ENCODE results near the gene RANBP3L.

RANBP3L gene

DNA sequence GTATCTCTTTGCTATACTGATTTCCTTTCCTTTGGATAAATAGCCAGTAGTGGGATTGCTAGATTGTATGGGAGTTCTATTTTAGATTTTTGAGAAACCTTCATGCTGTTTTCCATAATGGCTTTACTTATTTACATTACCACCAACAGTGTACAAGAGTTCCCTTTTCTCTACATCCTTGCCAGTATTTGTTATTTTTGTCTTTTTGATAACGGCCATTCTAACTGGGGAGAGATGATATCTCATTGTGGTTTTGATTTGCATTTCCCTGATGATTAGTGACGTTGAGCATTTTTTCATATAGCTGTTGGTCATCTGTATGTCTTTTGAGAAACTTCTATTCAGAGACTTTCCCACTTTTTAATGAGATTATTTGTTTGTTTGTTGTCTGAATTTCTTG is 85.8 kb downstream of the RANBP3L start:
- TF ChIP-seq, protein P1, sequence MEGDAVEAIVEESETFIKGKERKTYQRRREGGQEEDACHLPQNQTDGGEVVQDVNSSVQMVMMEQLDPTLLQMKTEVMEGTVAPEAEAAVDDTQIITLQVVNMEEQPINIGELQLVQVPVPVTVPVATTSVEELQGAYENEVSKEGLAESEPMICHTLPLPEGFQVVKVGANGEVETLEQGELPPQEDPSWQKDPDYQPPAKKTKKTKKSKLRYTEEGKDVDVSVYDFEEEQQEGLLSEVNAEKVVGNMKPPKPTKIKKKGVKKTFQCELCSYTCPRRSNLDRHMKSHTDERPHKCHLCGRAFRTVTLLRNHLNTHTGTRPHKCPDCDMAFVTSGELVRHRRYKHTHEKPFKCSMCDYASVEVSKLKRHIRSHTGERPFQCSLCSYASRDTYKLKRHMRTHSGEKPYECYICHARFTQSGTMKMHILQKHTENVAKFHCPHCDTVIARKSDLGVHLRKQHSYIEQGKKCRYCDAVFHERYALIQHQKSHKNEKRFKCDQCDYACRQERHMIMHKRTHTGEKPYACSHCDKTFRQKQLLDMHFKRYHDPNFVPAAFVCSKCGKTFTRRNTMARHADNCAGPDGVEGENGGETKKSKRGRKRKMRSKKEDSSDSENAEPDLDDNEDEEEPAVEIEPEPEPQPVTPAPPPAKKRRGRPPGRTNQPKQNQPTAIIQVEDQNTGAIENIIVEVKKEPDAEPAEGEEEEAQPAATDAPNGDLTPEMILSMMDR (IDR thresholded peaks at IDR 0.05; ENCODE audit: low read depth, low read length), result no peak
- no peak overlapping the region for H3K4me3 ChIP-seq (ENCODE audit: low read depth, low read length)

DNA sequence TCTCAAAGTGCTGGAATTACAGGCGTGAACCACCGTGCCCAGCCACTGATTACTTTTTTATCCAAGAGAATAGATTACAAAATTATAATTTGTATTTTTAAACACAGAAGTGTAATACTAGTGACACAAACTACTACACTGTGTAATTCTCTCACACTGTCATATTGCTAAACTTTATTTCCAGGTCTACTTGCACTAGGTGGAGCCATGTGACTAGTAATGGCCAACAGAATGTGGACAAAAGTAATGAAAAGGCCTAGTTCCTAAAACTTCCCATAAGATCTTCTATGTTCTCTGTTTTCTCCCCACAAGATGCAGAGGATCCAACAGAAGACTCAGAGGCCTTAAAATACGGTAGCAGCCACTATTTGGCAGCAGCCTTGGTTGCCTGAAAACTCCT is 87.3 kb downstream of the RANBP3L start:
- no peak overlapping the region for H3K4me3 ChIP-seq (ENCODE audit: low read depth, low read length)
- TF ChIP-seq, protein P1 (IDR thresholded peaks at IDR 0.05; ENCODE audit: low read depth, low read length), result no peak

DNA sequence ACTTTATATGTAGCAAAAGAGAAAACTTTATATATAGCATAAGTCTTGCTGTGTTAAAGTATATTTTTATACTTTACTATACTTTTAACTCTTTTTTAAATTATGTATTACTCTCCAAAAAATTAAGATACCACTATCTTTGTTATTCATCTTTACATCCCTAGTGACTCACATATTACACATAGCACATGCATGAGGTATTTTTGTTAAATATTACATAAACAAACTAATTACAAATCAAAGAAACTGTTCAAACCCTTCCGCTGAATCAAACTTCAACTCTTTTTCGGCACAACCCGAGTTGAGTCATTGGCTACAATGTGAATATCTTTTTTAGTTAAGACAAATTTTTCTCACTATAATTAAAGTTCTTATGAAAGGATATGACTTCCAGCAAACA is 92.0 kb downstream of the RANBP3L start:
- TF ChIP-seq, protein P1 (IDR thresholded peaks at IDR 0.05; ENCODE audit: low read depth, low read length), result no peak
- H3K4me3 ChIP-seq (ENCODE audit: low read depth, low read length), result no peak overlapping the region

DNA sequence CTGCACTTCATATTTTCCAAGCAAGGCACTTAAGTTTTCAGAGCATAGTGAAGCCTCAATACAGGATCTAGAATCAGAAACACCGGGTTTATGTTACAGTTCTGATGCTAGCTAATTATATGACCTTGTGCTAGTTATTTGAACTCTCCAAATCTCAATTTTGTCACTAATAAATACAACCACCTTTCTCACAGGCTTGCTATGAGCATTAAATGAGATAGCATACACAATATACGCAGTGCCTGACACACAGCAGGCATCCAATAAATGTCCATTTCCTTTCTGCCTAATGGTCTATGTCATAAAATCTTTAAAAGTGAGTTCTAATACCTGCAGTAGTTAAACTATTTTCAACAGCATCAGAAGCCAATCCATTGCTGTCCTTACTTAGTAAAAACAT is 92.9 kb downstream of the RANBP3L start:
- TF ChIP-seq, protein P1 (IDR thresholded peaks at IDR 0.05; ENCODE audit: low read depth, low read length), result no peak
- H3K4me3 ChIP-seq (ENCODE audit: low read depth, low read length), result no peak overlapping the region

DNA sequence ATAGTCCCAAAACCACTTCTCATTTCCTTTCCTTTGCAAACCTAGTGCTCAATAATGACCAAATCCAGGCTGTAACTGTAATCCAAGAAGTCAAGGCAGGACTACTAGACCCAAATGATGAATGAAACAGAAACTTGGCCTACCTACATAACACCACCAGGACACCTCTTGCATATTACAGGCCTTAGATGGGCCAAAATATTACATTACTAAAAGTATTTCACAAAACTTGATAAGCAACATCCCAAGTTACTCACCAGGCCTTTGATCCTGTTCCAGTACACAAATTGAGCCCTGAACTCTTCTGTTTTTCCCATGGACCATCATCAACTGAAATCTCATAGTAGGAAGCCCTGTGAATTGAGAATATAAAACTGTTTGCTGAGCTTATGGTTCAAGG is 94.8 kb downstream of the RANBP3L start:
- TF ChIP-seq, protein P1 (IDR thresholded peaks at IDR 0.05; ENCODE audit: low read depth, low read length), result no peak
- H3K4me3 ChIP-seq (ENCODE audit: low read depth, low read length), result no peak overlapping the region

DNA sequence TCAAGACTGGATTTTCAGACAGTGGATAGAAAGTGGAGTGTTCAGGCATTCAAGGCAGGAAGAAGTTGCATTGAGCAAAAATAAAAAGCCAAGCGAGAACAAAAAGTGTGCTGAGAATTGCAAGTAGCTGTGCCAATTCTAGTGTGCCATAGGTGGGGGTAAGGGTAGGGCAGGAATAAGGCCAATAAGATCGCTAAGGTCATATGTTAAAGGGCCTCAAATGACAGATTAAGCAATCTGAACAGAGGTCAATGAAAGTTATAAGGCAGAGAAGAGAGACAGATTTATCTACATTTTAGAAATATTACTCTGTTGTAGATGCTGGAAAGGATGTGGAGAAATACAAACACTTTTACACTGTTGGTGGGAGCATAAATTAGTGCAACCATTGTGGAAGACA is 96.4 kb downstream of the RANBP3L start:
- no peak overlapping the region for H3K4me3 ChIP-seq (ENCODE audit: low read depth, low read length)
- TF ChIP-seq, protein P1 (IDR thresholded peaks at IDR 0.05; ENCODE audit: low read depth, low read length), result no peak

DNA sequence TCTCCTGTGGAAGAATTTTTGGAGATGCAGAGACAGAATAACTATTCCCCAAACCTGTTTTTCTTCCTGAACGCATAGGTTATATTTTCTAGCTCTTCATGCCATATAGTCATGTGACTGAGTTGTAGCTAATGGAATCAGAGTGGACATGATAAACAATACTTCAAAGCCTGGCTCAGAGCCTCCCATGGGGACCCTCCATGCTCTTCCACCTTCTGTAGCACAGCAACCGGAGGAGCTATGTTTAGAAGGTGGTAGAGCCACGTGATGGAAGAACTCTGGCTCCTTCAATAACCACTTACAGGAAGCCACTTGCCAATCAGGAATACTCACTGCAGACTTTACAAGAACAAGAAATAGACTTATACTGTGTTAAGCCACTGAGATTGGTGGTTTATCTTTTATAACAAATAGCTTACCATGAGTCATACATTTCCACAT is 99.2 kb downstream of the RANBP3L start:
- TF ChIP-seq, protein P1 (IDR thresholded peaks at IDR 0.05; ENCODE audit: low read depth, low read length), result no peak
- no peak overlapping the region for H3K4me3 ChIP-seq (ENCODE audit: low read depth, low read length)
